GM21737 (cell line): ENCODE results near the gene CYRIA.

Source experiments
- ATAC-seq: cut with Tn5 transposase; IDR thresholded peaks from one replicate; pipeline ENCODE4 v1.9.1; 2021; ENCODE audit warnings: mild to moderate bottlenecking, moderate library complexity; ENCODE audit not compliant: unreplicated experiment

Gene CYRIA

GRCh38 chr2:16671760-16672159 lies 6.1 kb upstream of the CYRIA start:
- no peak for ATAC-seq

GRCh38 chr2:16669388-16669787 lies 3.8 kb upstream of the CYRIA start:
- no peak for ATAC-seq

- no peak for ATAC-seq
These were observed 791 bp upstream of the CYRIA start for GRCh38 chr2:16666449-16666801.

- no peak for ATAC-seq
These were observed 556 bp downstream of the CYRIA start for GRCh38 chr2:16664809-16665747.

- no peak for ATAC-seq
These were observed 1.4 kb downstream of the CYRIA start for GRCh38 chr2:16664052-16664731.

GRCh38 chr2:16663121-16663905 lies 2.3 kb downstream of the CYRIA start:
- no peak for ATAC-seq

GRCh38 chr2:16661936-16662839 lies 3.4 kb downstream of the CYRIA start:
- no peak for ATAC-seq

- ATAC-seq: no peak
These were observed 4.1 kb downstream of the CYRIA start for GRCh38 chr2:16661526-16661925.

GRCh38 chr2:16660556-16660955 lies 5.1 kb downstream of the CYRIA start:
- ATAC-seq: no peak

- ATAC-seq: no peak
These were observed 5.5 kb downstream of the CYRIA start for GRCh38 chr2:16660114-16660513.

- ATAC-seq: no peak
These were observed 7.4 kb downstream of the CYRIA start for GRCh38 chr2:16658076-16658739.

GRCh38 chr2:16657671-16658070 lies 8.0 kb downstream of the CYRIA start:
- ATAC-seq: no peak

- peak; percentile 75 for ATAC-seq
These were observed 8.7 kb downstream of the CYRIA start for GRCh38 chr2:16656784-16657391.

- no peak for ATAC-seq
These were observed 9.6 kb downstream of the CYRIA start for GRCh38 chr2:16655905-16656642.

- no peak for ATAC-seq
These were observed 10.2 kb downstream of the CYRIA start for GRCh38 chr2:16655445-16655837.

- no peak for ATAC-seq
These were observed 10.7 kb downstream of the CYRIA start for GRCh38 chr2:16654833-16655444.

GRCh38 chr2:16653799-16654198 lies 11.8 kb downstream of the CYRIA start:
- ATAC-seq: peak; percentile 37

GRCh38 chr2:16653083-16653375 lies 12.6 kb downstream of the CYRIA start:
- ATAC-seq: no peak
